Subcutaneous adipose tissue (tissue), 4 donors: ENCODE data around the gene TKTL1. TPM values are rescaled to one million over a fixed set of nuclear protein-coding genes. Genes with fewer than 3 reads are reported as not detected.
"Not testable (repeated sequence)": the region's sequence is repeated elsewhere in the genome, so short reads cannot be mapped to it uniquely, and the experiment has no call there.

Experiments
- total RNA-seq, 4 donors: library from RNA; depleted of rRNA; stranded (reverse); fragments of >200 nt; gene quantifications; one replicate each; pipeline ENCODE4 v1.1.0, GENCODE V29; 2016
- TF ChIP-seq, protein P1 (sequence below): fragments of 450-650 bp; IDR thresholded peaks from one replicate; pipeline ENCODE4 v1.5.1; 2016; ENCODE audit warnings: low read depth, mild to moderate bottlenecking, control low read depth, antibody characterized with exemption, moderate library complexity

TKTL1 gene, protein sequence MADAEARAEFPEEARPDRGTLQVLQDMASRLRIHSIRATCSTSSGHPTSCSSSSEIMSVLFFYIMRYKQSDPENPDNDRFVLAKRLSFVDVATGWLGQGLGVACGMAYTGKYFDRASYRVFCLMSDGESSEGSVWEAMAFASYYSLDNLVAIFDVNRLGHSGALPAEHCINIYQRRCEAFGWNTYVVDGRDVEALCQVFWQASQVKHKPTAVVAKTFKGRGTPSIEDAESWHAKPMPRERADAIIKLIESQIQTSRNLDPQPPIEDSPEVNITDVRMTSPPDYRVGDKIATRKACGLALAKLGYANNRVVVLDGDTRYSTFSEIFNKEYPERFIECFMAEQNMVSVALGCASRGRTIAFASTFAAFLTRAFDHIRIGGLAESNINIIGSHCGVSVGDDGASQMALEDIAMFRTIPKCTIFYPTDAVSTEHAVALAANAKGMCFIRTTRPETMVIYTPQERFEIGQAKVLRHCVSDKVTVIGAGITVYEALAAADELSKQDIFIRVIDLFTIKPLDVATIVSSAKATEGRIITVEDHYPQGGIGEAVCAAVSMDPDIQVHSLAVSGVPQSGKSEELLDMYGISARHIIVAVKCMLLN
- under 1 TPM in 2 of 4 donors, not detected in 2; 0.34 to 0.66 TPM for total RNA-seq

- TF ChIP-seq, protein P1, sequence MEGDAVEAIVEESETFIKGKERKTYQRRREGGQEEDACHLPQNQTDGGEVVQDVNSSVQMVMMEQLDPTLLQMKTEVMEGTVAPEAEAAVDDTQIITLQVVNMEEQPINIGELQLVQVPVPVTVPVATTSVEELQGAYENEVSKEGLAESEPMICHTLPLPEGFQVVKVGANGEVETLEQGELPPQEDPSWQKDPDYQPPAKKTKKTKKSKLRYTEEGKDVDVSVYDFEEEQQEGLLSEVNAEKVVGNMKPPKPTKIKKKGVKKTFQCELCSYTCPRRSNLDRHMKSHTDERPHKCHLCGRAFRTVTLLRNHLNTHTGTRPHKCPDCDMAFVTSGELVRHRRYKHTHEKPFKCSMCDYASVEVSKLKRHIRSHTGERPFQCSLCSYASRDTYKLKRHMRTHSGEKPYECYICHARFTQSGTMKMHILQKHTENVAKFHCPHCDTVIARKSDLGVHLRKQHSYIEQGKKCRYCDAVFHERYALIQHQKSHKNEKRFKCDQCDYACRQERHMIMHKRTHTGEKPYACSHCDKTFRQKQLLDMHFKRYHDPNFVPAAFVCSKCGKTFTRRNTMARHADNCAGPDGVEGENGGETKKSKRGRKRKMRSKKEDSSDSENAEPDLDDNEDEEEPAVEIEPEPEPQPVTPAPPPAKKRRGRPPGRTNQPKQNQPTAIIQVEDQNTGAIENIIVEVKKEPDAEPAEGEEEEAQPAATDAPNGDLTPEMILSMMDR, result no peak
These were observed at the start of gene TKTL1 for GRCh38 chrX:154295664-154296310. Gene TKTL1, plus strand, starts transcription at chrX:154295795. Its CDS starts 65 bp downstream, at chrX:154295860.

- TF ChIP-seq, protein P1, result not testable (repeated sequence)
These were observed 38.3 kb upstream of the TKTL1 start, which contains the start of gene OPN1MW3 for GRCh38 chrX:154257282-154257681. Gene OPN1MW3, plus strand, starts transcription at chrX:154257582. Its CDS starts 38 bp downstream, at chrX:154257620.

DNA sequence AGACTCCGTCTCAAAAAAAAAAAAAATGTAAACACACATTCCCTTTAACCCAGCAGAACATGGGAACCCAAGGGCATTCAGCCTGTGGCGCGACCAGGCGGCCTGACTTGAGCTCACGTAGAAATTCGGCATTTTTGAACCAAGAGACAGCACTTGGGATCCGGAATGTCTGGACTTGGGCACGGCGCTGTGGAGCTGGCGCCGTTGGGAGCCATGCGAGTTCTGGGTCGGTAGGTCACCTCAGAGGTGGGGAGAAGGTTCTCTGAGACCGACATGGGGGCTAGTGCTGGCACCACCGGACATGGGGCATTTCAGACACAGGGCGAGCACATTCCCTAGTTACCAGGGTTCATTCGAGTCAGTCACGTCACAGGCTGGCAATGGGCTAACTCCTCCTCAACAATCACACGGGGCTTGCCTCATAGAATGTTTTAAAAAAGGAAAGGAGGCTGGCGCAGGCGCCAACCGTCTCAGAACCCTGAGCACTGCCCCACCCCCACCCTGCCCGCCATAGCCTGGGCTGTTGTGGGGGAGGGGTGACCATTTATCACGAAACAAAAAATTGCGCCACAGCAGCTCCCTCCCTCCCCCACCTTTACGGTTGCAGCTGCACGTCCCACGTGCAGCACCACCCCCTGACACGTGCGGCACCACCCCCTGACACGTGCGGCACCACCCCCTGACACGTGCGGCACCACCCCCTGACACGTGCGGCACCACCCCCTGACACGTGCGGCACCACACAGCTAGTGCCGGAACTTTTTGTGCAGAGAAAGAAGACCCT lies 612 bp upstream of the TKTL1 start, which contains the start of gene TEX28:
Gene TEX28 (minus strand): TSS at position 334 of the 784 bp plus-strand sequence. CDS start 3,007 bp downstream, outside the sequence.
- TF ChIP-seq, protein P1, result no peak

DNA sequence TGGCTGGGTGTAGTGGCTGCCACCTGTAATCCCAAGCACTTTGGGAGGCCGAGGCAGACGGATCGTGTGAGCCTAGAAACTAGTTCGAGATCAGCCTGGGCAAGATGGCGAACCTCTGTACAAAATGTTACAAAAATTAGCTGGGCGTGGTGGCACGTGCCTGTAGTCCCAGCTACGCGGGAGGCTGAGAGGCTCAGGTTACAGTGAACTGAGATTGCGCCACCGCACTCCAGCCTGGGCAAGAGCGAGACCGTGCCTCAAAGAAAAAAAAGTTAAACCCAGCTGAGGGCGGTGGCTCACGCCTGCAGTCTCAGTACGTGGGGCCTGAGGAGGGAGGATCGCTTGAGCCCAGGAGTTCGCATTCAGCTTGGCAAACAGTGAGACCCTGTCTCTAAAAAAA lies 1.1 kb downstream of the TKTL1 start:
- TF ChIP-seq, protein P1, result no peak

- TF ChIP-seq, protein P1, result no peak
These were observed 2.7 kb downstream of the TKTL1 start for GRCh38 chrX:154298312-154298711.

GRCh38 chrX:154300816-154301215 lies 5.2 kb downstream of the TKTL1 start:
- TF ChIP-seq, protein P1, result no peak
